GM12874 (cell line): Measurements from ENCODE around the gene CALM1.

ENCODE experiments used
- CTCF ChIP-seq: IDR thresholded peaks from 2 replicates; pipeline ENCODE4 v1.5.1; 2011; ENCODE audit warnings: low read depth, mild to moderate bottlenecking, control low read depth, low read length, moderate library complexity; ENCODE audit not compliant: insufficient read depth

CALM1 gene

GRCh38 chr14:90398315-90398839 is 1.5 kb downstream of the CALM1 start:
- no peak for TF ChIP-seq CTCF

GRCh38 chr14:90398841-90399540 is 2.2 kb downstream of the CALM1 start:
- no peak for TF ChIP-seq CTCF

GRCh38 chr14:90399541-90400444 is 3.0 kb downstream of the CALM1 start:
- TF ChIP-seq CTCF: peak; percentile 98

GRCh38 chr14:90400904-90401561 is 4.2 kb downstream of the CALM1 start:
- TF ChIP-seq CTCF: no peak

- TF ChIP-seq CTCF: no peak
Measured at GRCh38 chr14:90402016-90402415, 5.2 kb downstream of the CALM1 start.

- no peak for TF ChIP-seq CTCF
Measured at GRCh38 chr14:90403065-90403464, 6.2 kb downstream of the CALM1 start.

- TF ChIP-seq CTCF: no peak
Measured at GRCh38 chr14:90405101-90405500, 8.3 kb downstream of the CALM1 start.
